ENCODE data around the gene ME3. TPM values are rescaled to one million over a fixed set of nuclear protein-coding genes. Genes with fewer than 3 reads are reported as not detected.

The ME3 gene
- total RNA-seq, 1 experiment from 2014 or later: 0.30 TPM

DNA sequence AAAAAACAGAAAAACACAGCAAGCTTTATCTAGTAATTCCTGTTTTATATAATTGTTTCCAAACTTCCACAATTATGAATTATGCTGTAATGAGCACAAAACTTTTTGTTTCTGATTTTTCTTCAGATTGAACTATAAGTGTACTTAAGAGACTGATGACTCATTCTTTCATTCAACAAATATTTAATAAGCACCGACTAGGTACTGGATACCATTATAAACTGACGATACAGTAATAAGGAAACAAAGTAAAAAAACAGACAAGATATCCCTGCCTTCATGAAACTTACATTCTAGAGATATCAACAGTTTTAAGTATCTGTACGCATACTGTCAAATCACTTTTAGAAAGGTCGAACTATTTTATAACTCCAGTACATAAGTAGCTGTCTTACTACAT lies 78.6 kb downstream of the ME3 start:
- DNase-seq (ENCODE audit: low read depth, low spot score): no peak
- peak overlapping the region; percentile 62; the same call in 1 of the 2 replicates for H3K4me2 ChIP-seq (ENCODE audit: low read length)

DNA sequence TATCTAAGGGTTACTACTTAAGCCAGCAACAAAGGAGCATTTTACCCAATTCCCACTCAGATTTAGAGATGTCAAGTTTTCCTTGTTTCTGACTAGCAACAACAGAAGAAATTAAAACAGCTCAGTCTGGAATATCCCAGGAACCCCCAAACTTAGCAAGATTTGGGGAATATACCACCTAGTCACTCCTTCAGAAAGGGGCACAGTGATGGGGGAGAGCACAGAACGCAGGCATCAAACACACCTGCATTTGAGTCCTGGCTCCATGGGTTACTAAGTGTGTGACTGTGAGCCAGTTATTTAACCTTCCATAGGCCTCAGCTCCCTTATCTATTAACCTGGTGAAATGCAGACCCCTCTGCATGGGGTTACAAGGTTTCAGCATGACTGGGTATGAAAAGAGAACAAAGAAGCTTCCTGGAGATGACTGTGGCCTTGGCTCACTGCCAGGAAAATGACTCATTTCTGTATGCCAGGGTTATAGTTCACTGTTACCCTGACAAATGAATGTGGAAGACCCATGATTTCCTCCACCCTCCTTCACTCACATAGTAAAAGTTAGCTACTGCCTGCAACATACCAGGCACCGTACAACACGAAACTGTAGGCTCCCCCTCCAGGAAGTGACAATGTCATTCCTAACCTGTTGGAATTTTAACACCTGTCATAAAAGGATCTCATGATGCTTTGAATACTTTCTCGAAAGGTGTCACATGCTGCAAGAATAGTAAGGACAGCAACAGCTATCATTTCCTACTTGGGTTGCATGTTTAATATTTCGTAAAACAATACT lies 79.6 kb downstream of the ME3 start:
- ChIA-PET RAD21 (ENCODE audit: low non-redundant PET in 1 of 2, low total read pairs in 2 of 2, uncharacterized antibody in 2 of 2, unreplicated experiment in 2 of 2) (no interaction called here), CTCF (interaction anchor here (1.4 to 1.8 kb wide), 3 partner anchors 13 to 21 kb away, joined by 3 to 9 read pairs (median 5); no protein-coding TSS in a partner anchor), POLR2A (no interaction called here)
- peak overlapping the region; percentile 62 for H3K4me2 ChIP-seq (ENCODE audit: low read length)
- peak overlapping the region; percentile 30 for H3K9ac ChIP-seq (ENCODE audit: low read length)
- no TSS peak for BruUV-seq (replicated peaks)
- TF ChIP-seq, protein P1, sequence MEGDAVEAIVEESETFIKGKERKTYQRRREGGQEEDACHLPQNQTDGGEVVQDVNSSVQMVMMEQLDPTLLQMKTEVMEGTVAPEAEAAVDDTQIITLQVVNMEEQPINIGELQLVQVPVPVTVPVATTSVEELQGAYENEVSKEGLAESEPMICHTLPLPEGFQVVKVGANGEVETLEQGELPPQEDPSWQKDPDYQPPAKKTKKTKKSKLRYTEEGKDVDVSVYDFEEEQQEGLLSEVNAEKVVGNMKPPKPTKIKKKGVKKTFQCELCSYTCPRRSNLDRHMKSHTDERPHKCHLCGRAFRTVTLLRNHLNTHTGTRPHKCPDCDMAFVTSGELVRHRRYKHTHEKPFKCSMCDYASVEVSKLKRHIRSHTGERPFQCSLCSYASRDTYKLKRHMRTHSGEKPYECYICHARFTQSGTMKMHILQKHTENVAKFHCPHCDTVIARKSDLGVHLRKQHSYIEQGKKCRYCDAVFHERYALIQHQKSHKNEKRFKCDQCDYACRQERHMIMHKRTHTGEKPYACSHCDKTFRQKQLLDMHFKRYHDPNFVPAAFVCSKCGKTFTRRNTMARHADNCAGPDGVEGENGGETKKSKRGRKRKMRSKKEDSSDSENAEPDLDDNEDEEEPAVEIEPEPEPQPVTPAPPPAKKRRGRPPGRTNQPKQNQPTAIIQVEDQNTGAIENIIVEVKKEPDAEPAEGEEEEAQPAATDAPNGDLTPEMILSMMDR (IDR thresholded peaks at IDR 0.05 in 2 of 3, conservative IDR thresholded peaks at IDR 0.05 in 1 of 3; ENCODE audit: borderline replicate concordance in 1 of 3, insufficient read depth in 1 of 3, low read depth in 2 of 3, low read length in 2 of 3): no peak
- TF ChIP-seq EZH2 (IDR thresholded peaks at IDR 0.05) (no peak), JUND (IDR thresholded peaks at IDR 0.05) (peak; percentile 95), ZFX (IDR thresholded peaks at IDR 0.05) (no peak), POLR2AphosphoS5 (IDR thresholded peaks at IDR 0.05; ENCODE audit: low read depth, low read length) (peak; percentile 62; the same call in 1 of the 2 replicates), POLR2A (IDR thresholded peaks at IDR 0.05; ENCODE audit: borderline replicate concordance, extremely low read depth, insufficient read depth, insufficient read length) (no peak), SIN3A (IDR thresholded peaks at IDR 0.05; ENCODE audit: low read depth) (no peak), MAX (IDR thresholded peaks at IDR 0.05) (peak; percentile 40), CBX3 (IDR thresholded peaks at IDR 0.05; ENCODE audit: low read depth) (peak; percentile 82), FOSL1 (IDR thresholded peaks at IDR 0.05; ENCODE audit: low read depth) (peak; percentile 94), SP1 (IDR thresholded peaks at IDR 0.05; ENCODE audit: low read depth) (peak; percentile 78), TCF7L2 (IDR thresholded peaks at IDR 0.05; ENCODE audit: borderline replicate concordance, extremely low read depth, insufficient read depth, insufficient read length) (peak; percentile 75), CEBPB (IDR thresholded peaks at IDR 0.05; ENCODE audit: low read depth) (no peak), SRF (IDR thresholded peaks at IDR 0.05; ENCODE audit: low read depth) (peak; percentile 63), YY1 (IDR thresholded peaks at IDR 0.05; ENCODE audit: extremely low read depth, insufficient replicate concordance, low read depth, low read length) (no peak)
- intact Hi-C loops (cut with micrococcal nuclease): no loop called here
- H4K20me1 ChIP-seq (ENCODE audit: insufficient read depth): no peaks in the 10 kb centered on the region
- no peaks in the 10 kb centered on the region for H3K9me3 ChIP-seq (ENCODE audit: control insufficient read depth in 1 of 2, insufficient read depth in 1 of 2, low read depth in 1 of 2, low read length in 2 of 2)
- no peaks in the 10 kb centered on the region for H3K79me2 ChIP-seq (ENCODE audit: insufficient read depth, low read length)
- DNase-seq (ENCODE audit: low read depth, low spot score): peak; percentile 87
- H3K36me3 ChIP-seq (ENCODE audit: control insufficient read depth in 1 of 2, insufficient read depth in 2 of 2, low read length in 2 of 2): no peaks in the 10 kb centered on the region
- H3K4me1 ChIP-seq (ENCODE audit: control insufficient read depth in 1 of 2, insufficient read depth in 2 of 2, low read length in 2 of 2): peaks cover 12 to 47% of the 10 kb centered on the region in 2 experiments
- peak overlapping the region; percentile 34; the same call in 1 of the 2 replicates for H3K27ac ChIP-seq (ENCODE audit: low read depth, low read length)
- peak overlapping the region in 1 of 2 experiments; percentile 13; a peak in 2 of 4 replicates for H3K4me3 ChIP-seq (replicated peaks in 1 of 2; ENCODE audit: low read depth in 1 of 2, low read length in 2 of 2)
- H2AFZ ChIP-seq (ENCODE audit: low read depth, low read length, poor library complexity, severe bottlenecking): peak overlapping the region; percentile 63
- no peaks in the 10 kb centered on the region for H3K9me2 ChIP-seq (ENCODE audit: insufficient read depth)
- peak; percentile 83 for ATAC-seq
- no peaks in the 10 kb centered on the region for H3K27me3 ChIP-seq (ENCODE audit: insufficient read depth, low read length)

More for the DNA sequence above, 78.6 kb downstream of the ME3 start:
- ChIA-PET CTCF (interaction anchor here (1.6 to 2.3 kb wide), 2 partner anchors 14 to 22 kb away, joined by 3 to 11 read pairs; no protein-coding TSS in a partner anchor), POLR2A (no interaction called here), RAD21 (ENCODE audit: low non-redundant PET in 1 of 2, low total read pairs in 2 of 2, uncharacterized antibody in 2 of 2, unreplicated experiment in 2 of 2) (no interaction called here)
- intact Hi-C loops (cut with micrococcal nuclease): no loop called here
- H4K20me1 ChIP-seq (ENCODE audit: insufficient read depth): no peaks in the 10 kb centered on the region
- H3K9me3 ChIP-seq (ENCODE audit: control insufficient read depth in 1 of 2, insufficient read depth in 1 of 2, low read depth in 1 of 2, low read length in 2 of 2): no peaks in the 10 kb centered on the region
- peaks cover 12 to 47% of the 10 kb centered on the region in 2 experiments for H3K4me1 ChIP-seq (ENCODE audit: control insufficient read depth in 1 of 2, insufficient read depth in 2 of 2, low read length in 2 of 2)
- no peaks in the 10 kb centered on the region for H3K27me3 ChIP-seq (ENCODE audit: insufficient read depth, low read length)
- H3K9me2 ChIP-seq (ENCODE audit: insufficient read depth): no peaks in the 10 kb centered on the region
- no peaks in the 10 kb centered on the region for H3K79me2 ChIP-seq (ENCODE audit: insufficient read depth, low read length)
- no TSS peak for BruUV-seq (replicated peaks)
- H2AFZ ChIP-seq (ENCODE audit: low read depth, low read length, poor library complexity, severe bottlenecking): peak overlapping the region; percentile 31
- no peak for ATAC-seq
- no peak overlapping the region for H3K27ac ChIP-seq (ENCODE audit: low read depth, low read length)
- no peaks in the 10 kb centered on the region for H3K36me3 ChIP-seq (ENCODE audit: control insufficient read depth in 1 of 2, insufficient read depth in 2 of 2, low read length in 2 of 2)
- H3K9ac ChIP-seq (ENCODE audit: low read length): no peak overlapping the region
- TF ChIP-seq MAX (IDR thresholded peaks at IDR 0.05) (no peak), EZH2phosphoT487 (IDR thresholded peaks at IDR 0.05; ENCODE audit: borderline replicate concordance) (no peak)
- no peak overlapping the region for H3K4me3 ChIP-seq (replicated peaks in 1 of 2; ENCODE audit: low read depth in 1 of 2, low read length in 2 of 2)

Measured in HCT116 (cell line).